Left cardiac atrium (tissue), 4 donors: ENCODE data around the gene OTP. TPM values are rescaled to one million over a fixed set of nuclear protein-coding genes. Genes with fewer than 3 reads are reported as not detected.

Experiments
- ATAC-seq, 2 donors: fragments of 200-7000 bp; cut with Tn5 transposase; one replicate each; pipeline ENCODE4 v1.9.1; 2020; ENCODE audit warnings: mild to moderate bottlenecking in 2 of 2, moderate library complexity in 2 of 2
- DNase-seq: peaks from one replicate; pipeline ENCODE4 v3.0.0-alpha.2; 2020
- intact Hi-C, 2 donors: fragments of 100-400 bp; cut with DNase I; formaldehyde crosslinking; loops; one replicate each; pipeline versions ENCODE4 v1.14.1 to v1.15.1; 2022 to 2023
- total RNA-seq, 2 donors: library from RNA; stranded (reverse); fragmentation: NEBNext Ultra II Directional; extraction: Animal tissue kit (Norgen Biotek cat#: 25700); gene quantifications; one replicate each; pipeline ENCODE4 v1.2.1, GENCODE V29; 2021
- donor health status: DM: no; HTN: yes; CAD: no.
- donor health status: DM: no; HTN: yes; CAD: no; lungs with severe emphysema.
- donor health status: DM: yes; HTN: yes; CAD: no.
- donor health status: Dilated cardiomyopathy.

The OTP gene
- total RNA-seq, 2 donors from 2014 or later = not detected

GRCh38 chr5:77641963-77642737 is 3.6 kb upstream of the OTP start:
- DNase-seq = no peak
- no peak for ATAC-seq
- intact Hi-C loops = loop anchor here in 1 of 2 donors (10.0 kb wide), 1 partner anchor 363 kb away; no protein-coding TSS in a partner anchor

GRCh38 chr5:77641397-77641943 is 3.0 kb upstream of the OTP start:
- intact Hi-C loops = loop anchor here in 1 of 2 donors (10.0 kb wide), 1 partner anchor 363 kb away; no protein-coding TSS in a partner anchor
- no peak for ATAC-seq

DNA sequence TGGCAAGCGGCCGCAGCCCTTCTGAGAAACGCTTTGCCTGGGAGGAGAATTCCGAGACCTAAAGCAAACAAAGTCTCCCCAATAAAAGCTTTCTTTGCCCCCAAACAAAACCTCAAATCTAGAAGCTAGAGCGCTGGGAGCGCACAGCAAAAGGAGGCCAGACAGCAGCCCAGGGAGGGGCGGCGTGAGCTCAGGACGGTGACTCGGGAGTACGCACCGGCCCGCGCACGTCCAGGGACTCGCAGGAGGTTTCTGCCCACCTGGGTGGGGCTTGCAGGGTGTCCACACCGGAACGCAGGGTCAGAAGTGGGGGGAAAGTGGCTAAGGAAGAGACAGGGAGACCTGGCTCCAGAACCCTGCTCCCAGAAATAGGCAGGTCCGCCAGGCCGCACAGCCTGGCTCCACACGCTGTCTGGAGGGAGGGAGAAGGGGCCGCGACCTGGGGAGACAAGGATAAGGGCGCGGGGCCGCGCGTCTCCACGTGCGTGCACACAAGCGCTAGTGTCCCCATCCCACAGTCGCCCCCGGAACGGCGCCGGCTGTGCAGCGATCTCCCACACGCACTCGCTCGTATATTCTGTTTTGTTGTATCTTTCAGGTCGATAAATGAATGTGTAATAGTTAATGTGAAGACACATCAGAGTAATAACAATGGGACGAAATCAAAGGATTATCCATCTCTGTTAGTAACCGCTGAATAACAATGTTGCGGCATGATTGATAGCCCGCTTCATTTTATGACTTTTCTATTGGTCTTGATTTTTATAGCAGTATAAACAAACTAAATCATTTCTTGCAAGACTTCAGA is 2.3 kb upstream of the OTP start:
- intact Hi-C loops = loop anchor here in 1 of 2 donors (10.0 kb wide), 1 partner anchor 364 kb away; no protein-coding TSS in a partner anchor

More at GRCh38 chr5:77641397-77641943, 3.0 kb upstream of the OTP start:
- no peak for DNase-seq

DNA sequence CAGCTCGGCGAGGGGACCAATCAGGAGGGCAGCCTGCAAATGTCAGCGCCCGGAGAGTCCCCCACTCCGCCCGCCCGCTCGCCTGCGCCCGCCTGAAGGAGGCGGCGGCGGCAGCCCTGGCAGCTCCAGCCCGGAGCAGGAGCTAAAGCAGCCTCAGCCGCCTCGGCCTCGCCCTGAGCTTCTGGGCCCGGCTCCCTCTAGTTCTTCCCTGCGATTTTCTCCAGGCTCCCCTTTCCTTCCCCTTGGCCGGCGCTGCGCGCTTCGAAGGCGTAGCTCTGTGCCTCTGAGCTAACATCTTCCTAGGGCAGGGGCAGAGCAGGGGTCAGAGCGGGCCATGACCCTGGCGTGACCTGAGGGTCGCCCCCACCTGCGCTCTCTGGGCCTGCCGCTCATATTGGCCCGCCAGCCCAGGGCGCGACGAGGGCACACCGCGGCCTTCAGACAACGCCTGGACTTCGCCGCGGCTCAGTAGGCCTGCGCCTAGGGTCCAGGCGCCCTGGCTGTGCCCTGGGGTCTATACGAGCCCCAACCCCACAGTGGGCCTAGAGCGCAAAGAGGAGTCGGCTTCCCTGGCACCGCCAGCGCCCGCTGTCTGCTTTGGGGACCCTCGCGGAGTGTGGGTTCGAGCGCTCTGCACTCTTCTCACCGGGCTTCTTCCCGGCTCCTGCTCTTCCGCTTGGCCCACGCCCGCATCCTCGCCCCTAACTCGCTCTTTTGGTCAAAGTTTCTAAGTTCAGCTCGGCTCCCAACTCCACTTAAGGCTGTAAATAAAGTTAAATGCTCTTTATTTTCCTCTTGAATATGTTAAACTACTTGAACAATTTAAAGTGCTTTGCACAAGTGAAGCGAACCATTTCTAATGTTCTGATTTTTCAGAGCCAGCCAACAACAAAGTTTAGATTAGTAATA is 504 bp upstream of the OTP start:
- peak in 1 of 2 donors; percentile 38 for ATAC-seq
- no peak for DNase-seq
- intact Hi-C loops = no loop called here

More for the DNA sequence above, 2.3 kb upstream of the OTP start:
- ATAC-seq = no peak
- no peak for DNase-seq

DNA sequence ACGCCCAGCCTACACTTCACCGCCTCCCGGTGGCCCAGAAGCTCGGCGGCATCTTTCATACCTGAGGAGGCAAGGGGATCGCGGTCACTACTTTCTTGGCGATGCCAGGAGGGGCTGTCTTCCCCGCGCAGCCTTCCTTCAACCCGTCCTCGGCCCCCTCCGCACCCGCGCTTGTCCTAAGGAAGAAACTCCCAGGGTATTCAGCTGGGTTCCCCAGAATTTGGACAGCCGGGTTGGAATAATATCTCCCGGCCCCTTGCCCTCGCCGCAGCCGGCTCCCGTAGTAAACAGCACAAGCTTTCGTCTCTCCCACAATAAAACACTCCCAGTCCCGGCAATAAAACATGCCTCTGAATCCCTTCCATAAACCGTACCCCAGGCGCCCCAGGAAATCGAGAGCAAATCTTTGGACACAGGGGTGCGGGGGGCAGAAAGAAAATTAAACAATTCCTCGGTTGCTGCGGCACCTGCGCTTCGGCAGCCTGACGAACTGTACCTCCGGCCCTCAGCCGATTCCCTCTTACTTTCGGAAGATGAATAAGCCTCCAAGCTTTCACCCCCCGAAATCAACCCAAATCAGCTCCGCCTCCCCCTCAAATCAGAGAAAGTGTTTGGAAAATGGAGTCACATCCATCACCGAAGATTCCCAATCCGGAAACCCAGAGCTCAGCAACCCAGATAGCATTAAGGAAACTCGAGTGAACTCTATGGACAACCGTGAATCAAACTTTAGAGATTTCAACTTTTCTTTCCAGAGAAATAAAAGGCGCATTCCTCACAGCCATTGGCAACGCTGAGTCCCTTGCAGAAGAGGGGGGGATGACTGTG is 1.1 kb downstream of the OTP start:
- intact Hi-C loops = no loop called here
- ATAC-seq (no peak), DNase-seq (no peak)

- ATAC-seq = no peak
- intact Hi-C loops = no loop called here
Measured at GRCh38 chr5:77636641-77637169, 1.8 kb downstream of the OTP start.

GRCh38 chr5:77635917-77636640 is 2.4 kb downstream of the OTP start:
- no peak for DNase-seq
- no peak for ATAC-seq
- intact Hi-C loops = no loop called here

More at GRCh38 chr5:77636641-77637169, 1.8 kb downstream of the OTP start:
- DNase-seq = no peak

DNA sequence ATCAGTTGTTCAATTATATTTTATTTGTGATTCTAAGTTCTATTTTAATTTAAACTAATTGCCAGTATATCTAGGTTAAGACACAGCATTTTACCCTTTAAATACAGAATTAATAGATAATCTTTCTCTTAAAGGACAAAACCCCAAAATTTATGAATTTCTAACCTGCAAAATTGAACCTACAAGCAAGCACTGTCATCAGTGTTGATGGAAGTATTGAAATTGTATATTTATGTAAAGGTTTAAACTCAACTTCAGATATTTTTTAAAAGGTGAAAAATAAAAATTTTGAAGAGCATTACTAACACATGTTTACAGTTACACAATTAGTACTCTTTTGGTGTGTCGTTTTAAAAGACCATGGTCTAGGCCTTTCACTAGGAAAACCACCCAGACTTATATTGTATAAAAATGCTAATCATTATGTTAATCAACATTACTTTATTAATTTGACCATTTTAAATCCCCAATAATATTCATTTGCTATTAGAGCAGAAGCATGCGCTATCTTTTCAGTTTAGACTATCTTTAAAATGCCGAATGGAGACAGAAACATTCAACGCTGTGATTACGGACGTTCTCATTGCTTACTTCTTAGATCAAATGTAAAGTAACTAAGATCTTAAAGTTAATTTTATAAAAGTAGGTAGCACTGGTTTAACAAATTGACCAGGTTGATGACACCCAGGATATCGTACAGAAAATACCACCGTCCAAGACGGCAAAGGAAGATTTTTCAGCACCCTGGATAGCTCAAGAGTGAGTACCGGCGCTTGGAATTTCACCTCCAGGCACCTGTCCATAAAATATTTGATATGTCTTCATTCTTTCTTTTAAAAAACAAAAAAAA is 3.2 kb downstream of the OTP start:
- no peak for ATAC-seq
- no peak for DNase-seq
- intact Hi-C loops = no loop called here

- intact Hi-C loops = no loop called here
- ATAC-seq = no peak
Measured at GRCh38 chr5:77633709-77634108, 4.8 kb downstream of the OTP start.

GRCh38 chr5:77633207-77633675 is 5.3 kb downstream of the OTP start:
- ATAC-seq (no peak), DNase-seq (no peak)
- intact Hi-C loops = no loop called here

More at GRCh38 chr5:77633709-77634108, 4.8 kb downstream of the OTP start:
- no peak for DNase-seq

- intact Hi-C loops = no loop called here
- DNase-seq (no peak), ATAC-seq (no peak)
Measured at GRCh38 chr5:77632526-77633206, 5.8 kb downstream of the OTP start.

- DNase-seq (no peak), ATAC-seq (peak; percentile 86 to 88)
- intact Hi-C loops = no loop called here
Measured at GRCh38 chr5:77630114-77630680, 8.3 kb downstream of the OTP start.

GRCh38 chr5:77629509-77630113 is 8.9 kb downstream of the OTP start:
- no peak for ATAC-seq
- intact Hi-C loops = no loop called here
- no peak for DNase-seq

DNA sequence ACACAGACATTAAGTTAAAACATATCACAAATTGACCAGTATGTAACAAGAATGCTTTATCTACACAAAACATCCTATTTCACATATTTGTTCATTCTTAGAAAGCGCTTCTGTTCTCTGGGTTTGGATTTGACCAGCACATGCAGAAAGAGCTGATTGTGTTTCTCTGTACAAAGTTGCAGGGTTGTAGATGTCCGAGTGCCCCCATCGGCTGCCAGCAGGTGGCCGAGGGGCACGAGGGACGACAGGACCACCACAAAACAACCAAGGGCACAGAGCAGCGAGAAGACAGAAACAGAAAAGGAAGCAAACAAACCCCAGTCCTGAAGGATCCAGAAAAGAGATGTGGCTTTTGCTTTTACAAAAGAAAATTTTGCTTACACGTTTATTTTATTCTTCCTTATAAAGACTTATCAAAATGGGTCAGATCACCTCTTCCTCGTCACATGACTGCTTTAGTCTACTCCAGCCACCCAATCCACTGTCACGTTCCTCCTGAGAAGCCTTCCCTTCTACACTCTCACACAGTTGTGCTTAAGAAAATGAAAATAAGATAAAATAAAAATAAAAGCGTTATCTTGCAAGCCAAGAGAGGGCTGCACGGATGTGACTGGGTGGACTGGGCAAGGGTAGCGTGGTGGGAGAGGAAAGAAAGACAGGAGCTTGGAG is 9.5 kb downstream of the OTP start:
- intact Hi-C loops = no loop called here
- no peak for DNase-seq
- no peak for ATAC-seq
